Vagina (tissue), 2 donors: Measurements from ENCODE around the gene ACBD5. TPM values are rescaled to one million over a fixed set of nuclear protein-coding genes. Genes with fewer than 3 reads are reported as not detected.
"Not testable (repeated sequence)": the region's sequence is repeated elsewhere in the genome, so short reads cannot be mapped to it uniquely, and the experiment has no call there.

Source experiments
- DNase-seq, 2 donors: peaks; one replicate each; pipeline ENCODE4 v3.0.0-alpha.2; 2017; ENCODE audit errors: extremely low spot score in 2 of 2
- H3K27ac ChIP-seq: fragments of 200-600 bp; sonication (generic); one replicate; pipeline ENCODE4 v1.5.1; 2019
- H3K27me3 ChIP-seq: fragments of 200-600 bp; sonication (generic); one replicate; pipeline ENCODE4 v1.5.1; 2019
- H3K36me3 ChIP-seq, 2 donors: fragments of 200-600 bp; sonication (generic); one replicate each; pipeline ENCODE4 v1.5.1; 2017 to 2019
- H3K4me1 ChIP-seq: fragments of 200-600 bp; sonication (generic); one replicate; pipeline ENCODE4 v1.5.1; 2019
- H3K4me3 ChIP-seq, 2 donors: fragments of 200-600 bp; sonication (generic); 1 replicate in 1 of 2; 2 replicates in 1 of 2; pipeline ENCODE4 v1.5.1; 2016 to 2019
- H3K9me3 ChIP-seq: fragments of 200-600 bp; sonication (generic); one replicate; pipeline ENCODE4 v1.5.1; 2019
- CTCF ChIP-seq, 3 experiments: fragments of 450-650 bp in 2 of 3; fragments of 200-600 bp in 1 of 3; sonication (generic) in 1 of 3; IDR thresholded peaks; one replicate each; pipeline ENCODE4 v1.5.1; 2017 to 2019; ENCODE audit warnings: antibody characterized with exemption in 3 of 3, mild to moderate bottlenecking in 2 of 3, moderate library complexity in 2 of 3
- POLR2A ChIP-seq, 2 donors: fragments of 450-650 bp; IDR thresholded peaks; one replicate each; pipeline ENCODE4 v1.6.1; 2017; ENCODE audit warnings: antibody characterized with exemption in 2 of 2, mild to moderate bottlenecking in 2 of 2, moderate library complexity in 2 of 2
- POLR2AphosphoS5 ChIP-seq, 2 donors: sonication (generic); formaldehyde crosslinking; IDR thresholded peaks; one replicate each; pipeline ENCODE4 v1.9.0; 2017; ENCODE audit warnings: antibody characterized with exemption in 2 of 2, mild to moderate bottlenecking in 2 of 2, low read depth in 1 of 2; ENCODE audit not compliant: insufficient read depth in 1 of 2
- intact Hi-C: fragments of 100-400 bp; cut with DNase I; formaldehyde crosslinking; loops from one replicate; pipeline ENCODE4 v1.15.1; 2023
- total RNA-seq: library from RNA; depleted of rRNA; stranded (reverse); fragments of >200 nt; gene quantifications from one replicate; pipeline ENCODE4 v1.2.3, GENCODE V29; 2016

Gene ACBD5
- total RNA-seq, 1 donor from 2014 or later, result 12.3 TPM

GRCh38 chr10:27169849-27170248 is 70.7 kb downstream of the ACBD5 start:
- TF ChIP-seq POLR2AphosphoS5 (IDR thresholded peaks at IDR 0.05; ENCODE audit: insufficient read depth in 1 of 2, low read depth in 1 of 2) (no peak), POLR2A (IDR thresholded peaks at IDR 0.05) (no peak), CTCF (IDR thresholded peaks at IDR 0.05) (no peak)
- Histone ChIP-seq H3K27ac (no peak overlapping the region), H3K9me3 (no peaks in the 10 kb centered on the region), H3K36me3 (peaks cover 0 to 27% of the 10 kb centered on the region in 2 donors), H3K27me3 (no peaks in the 10 kb centered on the region), H3K4me1 (no peaks in the 10 kb centered on the region), H3K4me3 (no peak overlapping the region)
- intact Hi-C loops, result no loop called here
- no peak for DNase-seq

GRCh38 chr10:27158421-27158820 is 82.2 kb downstream of the ACBD5 start:
- peaks cover 19% of the 10 kb centered on the region for H3K4me1 ChIP-seq
- no peaks in the 10 kb centered on the region for H3K9me3 ChIP-seq
- no peaks in the 10 kb centered on the region for H3K27me3 ChIP-seq
- H3K36me3 ChIP-seq, result peaks cover 0 to 21% of the 10 kb centered on the region in 2 donors
- intact Hi-C loops, result loop anchor here (5.0 kb wide), 2 partner anchors 84 to 1374 kb away; partner anchors contain the start of genes ACBD5 and WAC
- H3K27ac ChIP-seq, result no peak overlapping the region
- no peak for DNase-seq
- no peak overlapping the region for H3K4me3 ChIP-seq
- TF ChIP-seq POLR2A (IDR thresholded peaks at IDR 0.05) (no peak), CTCF (IDR thresholded peaks at IDR 0.05) (no peak), POLR2AphosphoS5 (IDR thresholded peaks at IDR 0.05; ENCODE audit: insufficient read depth in 1 of 2, low read depth in 1 of 2) (no peak)

GRCh38 chr10:27157150-27157549 is 83.4 kb downstream of the ACBD5 start:
- intact Hi-C loops, result loop anchor here (5.0 kb wide), 2 partner anchors 85 to 1375 kb away; partner anchors contain the start of genes ACBD5 and WAC

GRCh38 chr10:27156566-27156965 is 84.0 kb downstream of the ACBD5 start:
- not testable (repeated sequence) for DNase-seq, H3K27me3 ChIP-seq
- intact Hi-C loops, result loop anchor here (5.0 kb wide), 2 partner anchors 86 to 1376 kb away; partner anchors contain the start of genes ACBD5 and WAC

More at GRCh38 chr10:27157150-27157549, 83.4 kb downstream of the ACBD5 start:
- no peaks in the 10 kb centered on the region for H3K9me3 ChIP-seq
- DNase-seq, result no peak
- no peak overlapping the region for H3K4me3 ChIP-seq
- H3K4me1 ChIP-seq, result peaks cover 32% of the 10 kb centered on the region
- peaks cover 0 to 18% of the 10 kb centered on the region in 2 donors for H3K36me3 ChIP-seq
- no peaks in the 10 kb centered on the region for H3K27me3 ChIP-seq
- TF ChIP-seq POLR2A (IDR thresholded peaks at IDR 0.05), result no peak
- H3K27ac ChIP-seq, result no peak overlapping the region

GRCh38 chr10:27155066-27155754 is 85.4 kb downstream of the ACBD5 start, which contains the start of gene MASTL:
TSS of gene MASTL (plus strand) at chr10:27155352. CDS start at chr10:27155427, 75 bp downstream.
- peak within 1 kb of the TSS; percentile 100 for H3K27ac ChIP-seq
- no peaks in the 10 kb centered on the region for H3K9me3 ChIP-seq
- peak; percentile 95 to 97 for DNase-seq
- H3K36me3 ChIP-seq, result peaks cover 0 to 4% of the 10 kb centered on the region in 2 donors
- TF ChIP-seq POLR2A (IDR thresholded peaks at IDR 0.05) (peak in 1 of 2 donors; percentile 75), POLR2AphosphoS5 (IDR thresholded peaks at IDR 0.05; ENCODE audit: insufficient read depth in 1 of 2, low read depth in 1 of 2) (peak; percentile 62 to 98), CTCF (IDR thresholded peaks at IDR 0.05) (no peak)
- H3K4me1 ChIP-seq, result peaks cover 45% of the 10 kb centered on the region
- no peaks in the 10 kb centered on the region for H3K27me3 ChIP-seq
- peak within 1 kb of the TSS; percentile 55 to 84 for H3K4me3 ChIP-seq
- intact Hi-C loops, result loop anchor here (5.0 kb wide), 2 partner anchors 87 to 1377 kb away; partner anchors contain the start of genes ACBD5 and WAC

More at GRCh38 chr10:27156566-27156965, 84.0 kb downstream of the ACBD5 start:
- H3K4me1 ChIP-seq, result peaks cover 35% of the 10 kb centered on the region
- not testable (repeated sequence) for H3K9me3 ChIP-seq
- peaks cover 0 to 12% of the 10 kb centered on the region in 2 donors for H3K36me3 ChIP-seq
- peak overlapping the region; percentile 100 for H3K27ac ChIP-seq
- peak overlapping the region; percentile 55 to 84 for H3K4me3 ChIP-seq

GRCh38 chr10:27153845-27154193 is 86.8 kb downstream of the ACBD5 start:
- H3K36me3 ChIP-seq, result peaks cover 0 to under 1% of the 10 kb centered on the region in 2 donors
- H3K27ac ChIP-seq, result peak overlapping the region; percentile 100
- peak overlapping the region; percentile 55 to 84 for H3K4me3 ChIP-seq
- peaks cover 52% of the 10 kb centered on the region for H3K4me1 ChIP-seq
- no peaks in the 10 kb centered on the region for H3K27me3 ChIP-seq
- DNase-seq, result peak in 1 of 2 donors; percentile 89
- H3K9me3 ChIP-seq, result no peaks in the 10 kb centered on the region
- intact Hi-C loops, result no loop called here
- TF ChIP-seq CTCF (IDR thresholded peaks at IDR 0.05), result no peak
- no peak for TF ChIP-seq POLR2AphosphoS5 (IDR thresholded peaks at IDR 0.05; ENCODE audit: insufficient read depth in 1 of 2, low read depth in 1 of 2)
- no peak for TF ChIP-seq POLR2A (IDR thresholded peaks at IDR 0.05)
